Measurements from ENCODE around the gene SHANK3. TPM values are rescaled to one million over a fixed set of nuclear protein-coding genes. Genes with fewer than 3 reads are reported as not detected.
"Not testable (repeated sequence)": the region's sequence is repeated elsewhere in the genome, so short reads cannot be mapped to it uniquely, and the experiment has no call there.

SHANK3 gene
- polyA plus RNA-seq, 1 of the 3 experiments (the other 2 are of a cell fraction): 1.5 TPM

DNA sequence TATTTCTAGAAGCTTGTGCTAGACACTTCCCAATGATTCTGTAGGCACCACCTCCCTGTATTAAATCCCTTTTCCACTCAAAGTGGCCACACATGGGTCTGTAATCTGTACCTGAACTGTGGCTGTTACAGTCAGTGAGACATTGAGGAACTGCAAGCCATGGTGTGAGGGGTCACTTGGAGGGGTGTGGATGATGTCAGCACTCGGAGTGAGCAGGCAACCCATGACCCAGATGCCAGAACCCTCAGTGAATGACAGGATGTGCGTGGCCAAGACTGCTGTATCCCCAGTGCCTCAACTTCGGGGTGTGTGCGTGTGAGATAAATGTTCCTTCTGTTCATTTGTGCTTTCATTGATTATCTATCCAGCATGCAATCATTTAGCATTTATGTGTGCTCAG lies 14.7 kb upstream of the SHANK3 start (continued):
- TF ChIP-seq MEF2A (IDR thresholded peaks at IDR 0.05; ENCODE audit: borderline replicate concordance, low read depth) (no peak), RAD21 (IDR thresholded peaks at IDR 0.05; ENCODE audit: low read length) (no peak), FOXJ3 (CRISPR knock-in tag; IDR thresholded peaks at IDR 0.05) (no peak)
- TF ChIP-seq, protein P1, sequence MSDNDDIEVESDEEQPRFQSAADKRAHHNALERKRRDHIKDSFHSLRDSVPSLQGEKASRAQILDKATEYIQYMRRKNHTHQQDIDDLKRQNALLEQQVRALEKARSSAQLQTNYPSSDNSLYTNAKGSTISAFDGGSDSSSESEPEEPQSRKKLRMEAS (IDR thresholded peaks at IDR 0.05; ENCODE audit: low read depth): no peak
- TF ChIP-seq, protein P2, sequence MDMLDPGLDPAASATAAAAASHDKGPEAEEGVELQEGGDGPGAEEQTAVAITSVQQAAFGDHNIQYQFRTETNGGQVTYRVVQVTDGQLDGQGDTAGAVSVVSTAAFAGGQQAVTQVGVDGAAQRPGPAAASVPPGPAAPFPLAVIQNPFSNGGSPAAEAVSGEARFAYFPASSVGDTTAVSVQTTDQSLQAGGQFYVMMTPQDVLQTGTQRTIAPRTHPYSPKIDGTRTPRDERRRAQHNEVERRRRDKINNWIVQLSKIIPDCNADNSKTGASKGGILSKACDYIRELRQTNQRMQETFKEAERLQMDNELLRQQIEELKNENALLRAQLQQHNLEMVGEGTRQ (IDR thresholded peaks at IDR 0.05; ENCODE audit: borderline replicate concordance, low read depth, low read length): no peak

DNA sequence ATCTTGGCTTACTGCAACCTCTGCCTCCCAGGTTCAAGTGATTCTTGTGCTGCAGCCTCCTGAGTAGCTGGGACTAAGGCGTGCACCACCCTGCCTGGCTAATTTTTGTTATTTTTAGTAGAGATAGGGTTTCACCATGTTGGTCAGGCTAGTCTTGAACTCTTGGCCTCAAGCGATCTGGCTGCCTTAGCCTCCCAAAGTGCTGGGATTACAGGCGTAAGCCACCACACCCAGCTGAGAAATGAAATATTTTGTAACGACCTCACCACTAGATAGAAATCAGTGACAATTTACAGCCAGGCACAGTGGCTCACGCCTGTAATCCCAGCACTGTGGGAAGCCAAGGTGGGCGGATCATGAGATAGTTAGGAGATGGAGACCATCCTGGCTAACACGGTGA lies 12.9 kb upstream of the SHANK3 start:
- H3K9me2 ChIP-seq; H3K4me2 ChIP-seq; H3K27me3 ChIP-seq (ENCODE audit: insufficient read depth); H3K9ac ChIP-seq; H3K79me2 ChIP-seq (ENCODE audit: insufficient read depth); CTCF ChIA-PET; DNase-seq; H3K9me3 ChIP-seq; H2AFZ ChIP-seq (ENCODE audit: low read depth); POLR2A ChIA-PET; H3K27ac ChIP-seq (ENCODE audit: low read depth in 2 of 2, low read length in 1 of 2); H3K36me3 ChIP-seq (replicated peaks in 1 of 2; ENCODE audit: control insufficient read depth in 1 of 2, insufficient read depth in 2 of 2, low read length in 1 of 2); H4K20me1 ChIP-seq (ENCODE audit: insufficient read depth); H3K4me3 ChIP-seq (ENCODE audit: low read depth in 2 of 2, low read length in 1 of 2); H3F3A ChIP-seq (replicated peaks; ENCODE audit: insufficient read depth): not testable (repeated sequence)
- WGBS (ENCODE audit: low lambda C conversion rate): 63% methylated on average over 7 of the region's 7 CpGs
- peaks cover 0 to 15% of the 10 kb centered on the region in 2 experiments; a peak in 2 of 4 replicates for H3K4me1 ChIP-seq (ENCODE audit: control insufficient read depth in 1 of 2, insufficient read depth in 2 of 2, low read depth in 1 of 2, low read length in 1 of 2)

DNA sequence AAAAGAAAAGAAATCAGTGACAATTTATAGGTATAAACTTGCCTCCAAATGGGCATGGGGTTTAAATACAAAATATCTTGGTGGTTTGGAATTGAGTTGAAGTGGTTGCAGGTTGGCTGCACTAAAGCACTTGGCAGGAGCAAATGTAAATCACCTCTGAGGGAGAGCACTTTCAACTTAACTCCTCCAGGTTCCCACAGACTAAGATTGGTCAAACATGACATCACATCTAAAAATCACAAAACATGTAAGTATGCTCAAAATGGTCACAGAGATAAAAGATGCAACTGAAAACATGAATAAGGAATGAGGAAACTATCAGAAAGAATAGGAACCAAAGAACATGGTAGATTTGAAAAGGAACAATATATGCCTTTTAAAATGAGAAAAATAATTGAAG lies 12.3 kb upstream of the SHANK3 start:
- Histone ChIP-seq H4K20me1 (ENCODE audit: insufficient read depth) (no peaks in the 10 kb centered on the region), H3F3A (replicated peaks; ENCODE audit: insufficient read depth) (no peaks in the 10 kb centered on the region), H3K9me2 (no peaks in the 10 kb centered on the region), H3K36me3 (replicated peaks in 1 of 2; ENCODE audit: control insufficient read depth in 1 of 2, insufficient read depth in 2 of 2, low read length in 1 of 2) (no peaks in the 10 kb centered on the region), H3K4me3 (ENCODE audit: low read depth in 2 of 2, low read length in 1 of 2) (no peak overlapping the region), H3K4me1 (ENCODE audit: control insufficient read depth in 1 of 2, insufficient read depth in 2 of 2, low read depth in 1 of 2, low read length in 1 of 2) (peaks cover 0 to 15% of the 10 kb centered on the region in 2 experiments; a peak in 2 of 4 replicates), H3K79me2 (ENCODE audit: insufficient read depth) (no peaks in the 10 kb centered on the region), H3K9me3 (no peaks in the 10 kb centered on the region), H3K4me2 (no peak overlapping the region), H3K9ac (no peak overlapping the region), H3K27ac (ENCODE audit: low read depth in 2 of 2, low read length in 1 of 2) (no peak overlapping the region), H2AFZ (ENCODE audit: low read depth) (no peak overlapping the region), H3K27me3 (ENCODE audit: insufficient read depth) (no peaks in the 10 kb centered on the region)
- ChIA-PET CTCF (no interaction called here), POLR2A (no interaction called here)
- DNase-seq: no peak
- TF ChIP-seq MXI1 (IDR thresholded peaks at IDR 0.05; ENCODE audit: low read depth, low read length) (no peak), FOXM1 (IDR thresholded peaks at IDR 0.05; ENCODE audit: low read depth) (no peak), EP300 (IDR thresholded peaks at IDR 0.05; ENCODE audit: borderline replicate concordance in 1 of 2, low read depth in 1 of 2, low read length in 1 of 2) (no peak), ELF1 (IDR thresholded peaks at IDR 0.05) (no peak), RCOR1 (IDR thresholded peaks at IDR 0.05; ENCODE audit: low read length) (no peak), EZH2phosphoT487 (IDR thresholded peaks at IDR 0.05; ENCODE audit: borderline replicate concordance, low read depth) (no peak), YY1 (IDR thresholded peaks at IDR 0.05; ENCODE audit: low read depth) (no peak)
- TF ChIP-seq, protein P3, sequence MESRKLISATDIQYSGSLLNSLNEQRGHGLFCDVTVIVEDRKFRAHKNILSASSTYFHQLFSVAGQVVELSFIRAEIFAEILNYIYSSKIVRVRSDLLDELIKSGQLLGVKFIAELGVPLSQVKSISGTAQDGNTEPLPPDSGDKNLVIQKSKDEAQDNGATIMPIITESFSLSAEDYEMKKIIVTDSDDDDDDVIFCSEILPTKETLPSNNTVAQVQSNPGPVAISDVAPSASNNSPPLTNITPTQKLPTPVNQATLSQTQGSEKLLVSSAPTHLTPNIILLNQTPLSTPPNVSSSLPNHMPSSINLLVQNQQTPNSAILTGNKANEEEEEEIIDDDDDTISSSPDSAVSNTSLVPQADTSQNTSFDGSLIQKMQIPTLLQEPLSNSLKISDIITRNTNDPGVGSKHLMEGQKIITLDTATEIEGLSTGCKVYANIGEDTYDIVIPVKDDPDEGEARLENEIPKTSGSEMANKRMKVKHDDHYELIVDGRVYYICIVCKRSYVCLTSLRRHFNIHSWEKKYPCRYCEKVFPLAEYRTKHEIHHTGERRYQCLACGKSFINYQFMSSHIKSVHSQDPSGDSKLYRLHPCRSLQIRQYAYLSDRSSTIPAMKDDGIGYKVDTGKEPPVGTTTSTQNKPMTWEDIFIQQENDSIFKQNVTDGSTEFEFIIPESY (IDR thresholded peaks at IDR 0.05; ENCODE audit: borderline replicate concordance, low read depth): no peak
- TF ChIP-seq, protein P2 (IDR thresholded peaks at IDR 0.05; ENCODE audit: borderline replicate concordance, low read depth, low read length): no peak
- TF ChIP-seq, protein P4, sequence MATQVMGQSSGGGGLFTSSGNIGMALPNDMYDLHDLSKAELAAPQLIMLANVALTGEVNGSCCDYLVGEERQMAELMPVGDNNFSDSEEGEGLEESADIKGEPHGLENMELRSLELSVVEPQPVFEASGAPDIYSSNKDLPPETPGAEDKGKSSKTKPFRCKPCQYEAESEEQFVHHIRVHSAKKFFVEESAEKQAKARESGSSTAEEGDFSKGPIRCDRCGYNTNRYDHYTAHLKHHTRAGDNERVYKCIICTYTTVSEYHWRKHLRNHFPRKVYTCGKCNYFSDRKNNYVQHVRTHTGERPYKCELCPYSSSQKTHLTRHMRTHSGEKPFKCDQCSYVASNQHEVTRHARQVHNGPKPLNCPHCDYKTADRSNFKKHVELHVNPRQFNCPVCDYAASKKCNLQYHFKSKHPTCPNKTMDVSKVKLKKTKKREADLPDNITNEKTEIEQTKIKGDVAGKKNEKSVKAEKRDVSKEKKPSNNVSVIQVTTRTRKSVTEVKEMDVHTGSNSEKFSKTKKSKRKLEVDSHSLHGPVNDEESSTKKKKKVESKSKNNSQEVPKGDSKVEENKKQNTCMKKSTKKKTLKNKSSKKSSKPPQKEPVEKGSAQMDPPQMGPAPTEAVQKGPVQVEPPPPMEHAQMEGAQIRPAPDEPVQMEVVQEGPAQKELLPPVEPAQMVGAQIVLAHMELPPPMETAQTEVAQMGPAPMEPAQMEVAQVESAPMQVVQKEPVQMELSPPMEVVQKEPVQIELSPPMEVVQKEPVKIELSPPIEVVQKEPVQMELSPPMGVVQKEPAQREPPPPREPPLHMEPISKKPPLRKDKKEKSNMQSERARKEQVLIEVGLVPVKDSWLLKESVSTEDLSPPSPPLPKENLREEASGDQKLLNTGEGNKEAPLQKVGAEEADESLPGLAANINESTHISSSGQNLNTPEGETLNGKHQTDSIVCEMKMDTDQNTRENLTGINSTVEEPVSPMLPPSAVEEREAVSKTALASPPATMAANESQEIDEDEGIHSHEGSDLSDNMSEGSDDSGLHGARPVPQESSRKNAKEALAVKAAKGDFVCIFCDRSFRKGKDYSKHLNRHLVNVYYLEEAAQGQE (IDR thresholded peaks at IDR 0.05; ENCODE audit: low read depth, low read length): no peak
- TF ChIP-seq, protein P5, sequence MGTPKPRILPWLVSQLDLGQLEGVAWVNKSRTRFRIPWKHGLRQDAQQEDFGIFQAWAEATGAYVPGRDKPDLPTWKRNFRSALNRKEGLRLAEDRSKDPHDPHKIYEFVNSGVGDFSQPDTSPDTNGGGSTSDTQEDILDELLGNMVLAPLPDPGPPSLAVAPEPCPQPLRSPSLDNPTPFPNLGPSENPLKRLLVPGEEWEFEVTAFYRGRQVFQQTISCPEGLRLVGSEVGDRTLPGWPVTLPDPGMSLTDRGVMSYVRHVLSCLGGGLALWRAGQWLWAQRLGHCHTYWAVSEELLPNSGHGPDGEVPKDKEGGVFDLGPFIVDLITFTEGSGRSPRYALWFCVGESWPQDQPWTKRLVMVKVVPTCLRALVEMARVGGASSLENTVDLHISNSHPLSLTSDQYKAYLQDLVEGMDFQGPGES (IDR thresholded peaks at IDR 0.05; ENCODE audit: low read depth, low read length): no peak
- TF ChIP-seq, protein P6, sequence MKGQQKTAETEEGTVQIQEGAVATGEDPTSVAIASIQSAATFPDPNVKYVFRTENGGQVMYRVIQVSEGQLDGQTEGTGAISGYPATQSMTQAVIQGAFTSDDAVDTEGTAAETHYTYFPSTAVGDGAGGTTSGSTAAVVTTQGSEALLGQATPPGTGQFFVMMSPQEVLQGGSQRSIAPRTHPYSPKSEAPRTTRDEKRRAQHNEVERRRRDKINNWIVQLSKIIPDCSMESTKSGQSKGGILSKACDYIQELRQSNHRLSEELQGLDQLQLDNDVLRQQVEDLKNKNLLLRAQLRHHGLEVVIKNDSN (IDR thresholded peaks at IDR 0.05; ENCODE audit: borderline replicate concordance, low read depth): no peak
